Stomach (tissue), 19 donors: ENCODE results near the gene CAPZA1. TPM values are rescaled to one million over a fixed set of nuclear protein-coding genes. Genes with fewer than 3 reads are reported as not detected.

ENCODE experiments used
- DNase-seq, 2 donors: peaks; one replicate each; pipeline versions ENCODE4 v3.0.0 to v3.0.0-alpha.2; 2013 to 2019
- H3K27ac ChIP-seq, 5 donors: fragments of 200-600 bp in 4 of 5; sonication (generic) in 4 of 5; one replicate each; pipeline ENCODE4 v1.5.1; 2013 to 2019; ENCODE audit warnings: mild to moderate bottlenecking in 1 of 5, moderate library complexity in 1 of 5
- H3K27me3 ChIP-seq, 3 donors: fragments of 200-600 bp; sonication (generic); one replicate each; pipeline ENCODE4 v1.5.1; 2017 to 2019; ENCODE audit warnings: mixed run types in 1 of 3
- H3K36me3 ChIP-seq, 4 donors: fragments of 200-600 bp; sonication (generic); 1 replicate in 3 of 4; 2 replicates in 1 of 4; pipeline ENCODE4 v1.5.1; 2016 to 2019
- H3K4me1 ChIP-seq, 4 donors: fragments of 200-600 bp; sonication (generic); one replicate each; pipeline ENCODE4 v1.5.1; 2016 to 2019
- H3K4me3 ChIP-seq, 4 donors: fragments of 200-600 bp; sonication (generic) in 3 of 4; one replicate each; pipeline ENCODE4 v1.5.1; 2016 to 2019; ENCODE audit warnings: mild to moderate bottlenecking in 1 of 4
- H3K9me3 ChIP-seq, 4 donors: fragments of 200-600 bp; sonication (generic); one replicate each; pipeline ENCODE4 v1.5.1; 2016 to 2019
- EP300 ChIP-seq: sonication (generic); formaldehyde crosslinking; IDR thresholded peaks from one replicate; pipeline ENCODE4 v1.6.1; 2017; ENCODE audit warnings: antibody characterized with exemption
- POLR2A ChIP-seq, 4 donors: fragments of 450-650 bp; IDR thresholded peaks; one replicate each; pipeline ENCODE4 v1.6.1; 2016; ENCODE audit warnings: antibody characterized with exemption in 4 of 4, control low read depth in 2 of 4, mild to moderate bottlenecking in 1 of 4, moderate library complexity in 1 of 4
- POLR2AphosphoS5 ChIP-seq, 3 donors: sonication (generic); formaldehyde crosslinking; IDR thresholded peaks; one replicate each; pipeline ENCODE4 v1.6.1; 2016; ENCODE audit warnings: antibody characterized with exemption in 3 of 3
- WGBS, 5 donors: extraction: QIAGEN DNeasy Blood & Tissue Kit in 3 of 5; methylation state at CpG; one replicate each; pipeline versions ENCODE4 v1.1.5 to v1.1.7; 2013 to 2018; 5-methylcytosine and 5-hydroxymethylcytosine counted together
- intact Hi-C: fragments of 100-400 bp; cut with DNase I; formaldehyde crosslinking; loops from one replicate; pipeline ENCODE4 v1.15.1; 2023; ENCODE audit warnings: low total_unique reads
- long read RNA-seq, 10 donors: transcript quantifications; one replicate each; lab custom pipeline, GENCODE V29; 2026
- polyA plus RNA-seq, 3 donors: library from polyadenylated mRNA; stranded (reverse); fragments of 200-250 nt; gene quantifications; one replicate each; pipeline ENCODE4 v1.2.3, GENCODE V29; 2013
- total RNA-seq, 5 donors: library from RNA; depleted of rRNA; stranded (reverse); fragments of >200 nt; gene quantifications; one replicate each; pipeline versions ENCODE4 v1.1.0 to v1.2.3, GENCODE V29; 2014 to 2016
- TF ChIP-seq, protein P1 (sequence below), 7 experiments: fragments of 450-650 bp in 4 of 7; fragments of 200-600 bp in 3 of 7; sonication (generic) in 3 of 7; IDR thresholded peaks; one replicate each; pipeline ENCODE4 v1.5.1; 2016 to 2019; ENCODE audit warnings: antibody characterized with exemption in 7 of 7, control low read depth in 2 of 7, mild to moderate bottlenecking in 1 of 7
- donor health status: healthy with polysubstance abuse.
- donor health status: Bipolar disorder and iron deficiency.
- donor health status: healthy.

Gene CAPZA1
- 100 to 1,000 TPM in 1 of 5 donors, 10 to 100 TPM in 4; 15.8 to 257 (median 73.2) TPM for total RNA-seq
- polyA plus RNA-seq: 10 to 100 TPM; 59.4 to 78.2 (median 60.8) TPM
- long read RNA-seq, donor 1, transcript CAPZA1-201 (10 exons, 3,020 nt): major isoform, 15 of 15 reads
- long read RNA-seq, donor 1, partial matches to known transcripts: 0 of 15 reads
- long read RNA-seq, donor 1, other reads (novel, unspliced or antisense): 0 of 15 reads
- long read RNA-seq, donor 2, transcript CAPZA1-201 (10 exons, 3,020 nt): major isoform, 28 of 30 reads
- long read RNA-seq, donor 2, partial matches to known transcripts: 0 of 30 reads
- long read RNA-seq, donor 2, other reads (novel, unspliced or antisense): 0 of 30 reads
- long read RNA-seq, donor 3, transcript CAPZA1-201 (10 exons, 3,020 nt): major isoform, 10 of 62 reads
- long read RNA-seq, donor 3, partial matches to known transcripts: 50 of 62 reads
- long read RNA-seq, donor 3, other reads (novel, unspliced or antisense): 0 of 62 reads
- long read RNA-seq, donor 4: 0 reads
- long read RNA-seq, donor 5, transcript CAPZA1-201 (10 exons, 3,020 nt): major isoform, 24 of 40 reads
- long read RNA-seq, donor 5, partial matches to known transcripts: 15 of 40 reads
- long read RNA-seq, donor 5, other reads (novel, unspliced or antisense): 0 of 40 reads
- long read RNA-seq, donor 6: 0 reads
- long read RNA-seq, donor 7, transcript CAPZA1-201 (10 exons, 3,020 nt): major isoform, 20 of 29 reads
- long read RNA-seq, donor 7, partial matches to known transcripts: 8 of 29 reads
- long read RNA-seq, donor 7, other reads (novel, unspliced or antisense): 0 of 29 reads
- long read RNA-seq, donor 8, transcript CAPZA1-201 (10 exons, 3,020 nt): major isoform, 28 of 29 reads
- long read RNA-seq, donor 8, partial matches to known transcripts: 0 of 29 reads
- long read RNA-seq, donor 8, other reads (novel, unspliced or antisense): 0 of 29 reads
- long read RNA-seq, donor 9, transcript CAPZA1-201 (10 exons, 3,020 nt): major isoform, 24 of 80 reads
- long read RNA-seq, donor 9, partial matches to known transcripts: 54 of 80 reads
- long read RNA-seq, donor 9, other reads (novel, unspliced or antisense): 0 of 80 reads
- long read RNA-seq, donor 10, transcript CAPZA1-201 (10 exons, 3,020 nt): major isoform, 9 of 9 reads
- long read RNA-seq, donor 10, partial matches to known transcripts: 0 of 9 reads
- long read RNA-seq, donor 10, other reads (novel, unspliced or antisense): 0 of 9 reads

DNA sequence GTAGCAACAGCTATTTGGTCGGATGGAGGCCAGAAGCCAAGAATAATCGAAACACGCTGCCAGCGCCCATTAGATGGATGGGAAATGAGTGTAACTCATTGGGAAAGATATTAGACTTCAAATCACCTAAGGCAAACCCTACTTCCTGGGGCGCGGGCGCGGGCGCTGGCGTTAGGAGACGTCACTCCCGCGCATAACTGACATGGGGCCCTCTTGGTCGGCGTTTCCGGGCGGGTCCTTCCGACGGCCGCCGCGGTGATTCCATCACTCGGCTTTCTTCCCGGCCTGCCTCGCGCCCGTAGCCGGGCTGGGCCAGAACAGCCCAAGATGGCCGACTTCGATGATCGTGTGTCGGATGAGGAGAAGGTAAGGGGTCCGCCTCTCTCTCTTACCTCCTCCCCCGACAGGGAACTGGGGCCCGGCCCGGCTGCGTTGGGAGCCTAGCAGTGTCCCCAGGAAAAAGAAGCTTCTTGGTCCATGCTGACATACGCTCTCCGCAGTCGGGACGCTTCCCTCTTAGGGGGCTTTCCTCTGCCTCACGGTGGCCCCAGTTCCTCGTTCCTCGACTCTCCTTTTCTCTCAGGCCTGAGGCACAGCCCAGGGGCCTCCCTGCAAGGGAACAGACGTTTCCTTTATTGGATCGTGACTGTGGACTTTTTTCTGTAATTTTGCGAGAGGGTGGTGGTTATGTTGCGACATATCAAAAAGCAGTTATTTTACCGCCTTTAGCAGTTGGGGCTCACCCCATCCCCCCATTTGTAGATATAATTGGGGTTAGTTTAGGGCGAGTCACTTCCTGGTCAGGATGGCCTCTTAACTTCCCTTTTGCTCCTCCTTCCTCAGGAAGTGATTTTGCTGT is at the start of gene CAPZA1:
CAPZA1 (plus strand) TSS at position 315 of the 859 bp plus-strand sequence; CDS start at position 328, 13 bp downstream.
- no peaks in the 10 kb centered on the region for H3K27me3 ChIP-seq
- peak within 1 kb of the TSS; percentile 90 to 100 (median 97) for H3K27ac ChIP-seq
- peaks cover 33 to 65% (median 55%) of the 10 kb centered on the region in 4 donors for H3K4me1 ChIP-seq
- H3K9me3 ChIP-seq: no peaks in the 10 kb centered on the region
- intact Hi-C loops: no loop called here
- H3K36me3 ChIP-seq: peaks cover 0 to 21% (median 18%) of the 10 kb centered on the region in 4 donors
- peak within 1 kb of the TSS; percentile 83 to 91 (median 86) for H3K4me3 ChIP-seq
- TF ChIP-seq EP300 (no peak), POLR2A (IDR thresholded peaks at IDR 0.05) (peak in 2 of 4 donors; percentile 69 to 83), POLR2AphosphoS5 (IDR thresholded peaks at IDR 0.05) (peak; percentile 95 to 97 (median 96))
- TF ChIP-seq, protein P1, sequence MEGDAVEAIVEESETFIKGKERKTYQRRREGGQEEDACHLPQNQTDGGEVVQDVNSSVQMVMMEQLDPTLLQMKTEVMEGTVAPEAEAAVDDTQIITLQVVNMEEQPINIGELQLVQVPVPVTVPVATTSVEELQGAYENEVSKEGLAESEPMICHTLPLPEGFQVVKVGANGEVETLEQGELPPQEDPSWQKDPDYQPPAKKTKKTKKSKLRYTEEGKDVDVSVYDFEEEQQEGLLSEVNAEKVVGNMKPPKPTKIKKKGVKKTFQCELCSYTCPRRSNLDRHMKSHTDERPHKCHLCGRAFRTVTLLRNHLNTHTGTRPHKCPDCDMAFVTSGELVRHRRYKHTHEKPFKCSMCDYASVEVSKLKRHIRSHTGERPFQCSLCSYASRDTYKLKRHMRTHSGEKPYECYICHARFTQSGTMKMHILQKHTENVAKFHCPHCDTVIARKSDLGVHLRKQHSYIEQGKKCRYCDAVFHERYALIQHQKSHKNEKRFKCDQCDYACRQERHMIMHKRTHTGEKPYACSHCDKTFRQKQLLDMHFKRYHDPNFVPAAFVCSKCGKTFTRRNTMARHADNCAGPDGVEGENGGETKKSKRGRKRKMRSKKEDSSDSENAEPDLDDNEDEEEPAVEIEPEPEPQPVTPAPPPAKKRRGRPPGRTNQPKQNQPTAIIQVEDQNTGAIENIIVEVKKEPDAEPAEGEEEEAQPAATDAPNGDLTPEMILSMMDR (IDR thresholded peaks at IDR 0.05): no peak
- DNase-seq: peak; percentile 93 to 98
- WGBS, 5 donors: 0% methylated on average over 41 to 50 of the region's 50 CpGs

DNA sequence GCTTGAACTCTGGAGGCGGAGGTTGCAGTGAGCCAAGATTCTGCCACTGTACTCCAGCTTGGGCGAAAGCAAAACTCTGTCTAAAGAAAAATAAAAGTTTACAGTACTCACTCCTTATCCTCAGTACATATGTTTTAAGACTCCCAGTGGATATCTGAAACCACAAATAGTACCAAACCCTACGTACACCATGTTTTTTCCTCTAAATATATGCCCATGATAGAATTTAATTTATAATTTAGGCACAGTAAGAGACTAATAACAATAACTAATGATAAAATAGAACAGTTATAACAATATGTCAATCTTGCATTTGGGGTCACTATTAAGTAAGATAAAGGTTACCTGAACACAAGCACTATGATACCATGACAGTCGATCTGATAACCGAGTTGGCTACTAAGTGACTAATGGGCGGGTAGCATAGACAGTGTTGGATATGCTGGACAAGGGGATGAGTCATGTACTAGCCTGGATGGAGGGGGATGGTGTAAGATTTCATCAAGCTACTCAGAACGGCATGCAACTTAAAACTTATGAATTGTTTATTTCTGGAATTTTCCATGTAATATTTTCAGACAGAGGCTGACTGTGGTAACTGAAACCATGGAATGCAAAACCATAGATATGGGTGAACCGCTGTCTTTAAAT is 44.4 kb upstream of the CAPZA1 start:
- intact Hi-C loops: no loop called here
- H3K4me1 ChIP-seq: no peaks in the 10 kb centered on the region
- H3K27me3 ChIP-seq: no peaks in the 10 kb centered on the region
- 86 to 95% (median 94%) methylated on average over 8 of the region's 8 CpGs for WGBS, 5 donors
- H3K36me3 ChIP-seq: peaks cover 12 to 97% (median 87%) of the 10 kb centered on the region in 4 donors
- no peaks in the 10 kb centered on the region for H3K9me3 ChIP-seq
- no peak overlapping the region for H3K27ac ChIP-seq
- no peak for DNase-seq
- H3K4me3 ChIP-seq: no peak overlapping the region
- TF ChIP-seq, protein P1 (IDR thresholded peaks at IDR 0.05): no peak
- no peak for TF ChIP-seq EP300
- no peak for TF ChIP-seq POLR2A (IDR thresholded peaks at IDR 0.05)
- TF ChIP-seq POLR2AphosphoS5 (IDR thresholded peaks at IDR 0.05): no peak

DNA sequence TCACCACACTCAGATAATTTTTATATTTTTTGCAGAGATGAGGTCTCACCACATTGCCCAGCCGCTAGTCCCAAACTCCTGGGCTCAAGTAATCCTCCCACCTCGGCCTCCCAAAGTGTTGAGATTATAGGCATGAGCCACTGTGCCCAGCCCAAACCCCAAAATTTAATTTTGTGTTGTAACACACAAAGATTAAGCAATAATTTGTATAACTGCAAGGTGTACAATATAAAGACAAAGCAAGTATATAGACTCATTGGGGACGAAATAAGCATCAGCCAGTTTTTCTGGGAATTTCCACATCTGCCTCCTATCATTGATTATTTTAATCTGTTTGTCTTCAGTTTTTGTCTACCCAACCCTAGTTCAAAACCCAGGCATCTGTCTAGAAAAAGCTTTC is 43.4 kb upstream of the CAPZA1 start:
- Histone ChIP-seq H3K4me3 (no peak overlapping the region), H3K9me3 (no peaks in the 10 kb centered on the region), H3K36me3 (peaks cover 12 to 97% (median 88%) of the 10 kb centered on the region in 4 donors), H3K4me1 (no peaks in the 10 kb centered on the region), H3K27ac (no peak overlapping the region), H3K27me3 (no peaks in the 10 kb centered on the region)
- no peak for TF ChIP-seq EP300
- no peak for TF ChIP-seq POLR2AphosphoS5 (IDR thresholded peaks at IDR 0.05)
- no peak for TF ChIP-seq POLR2A (IDR thresholded peaks at IDR 0.05)
- TF ChIP-seq, protein P1 (IDR thresholded peaks at IDR 0.05): no peak
- DNase-seq: no peak
- intact Hi-C loops: no loop called here
- WGBS, 5 donors: 90 to 98% (median 95%) methylated on average over 3 of the region's 3 CpGs
